ENCODE data around the gene BPIFB1.

GRCh38 chr20:33303595-33303994, 20.6 kb downstream of the BPIFB1 start:
- no peak for TF ChIP-seq CTCF (optimal IDR thresholded peaks at IDR 0.05 in 1 of 3, IDR thresholded peaks at IDR 0.05 in 1 of 3, conservative IDR thresholded peaks at IDR 0.05 in 1 of 3; ENCODE audit: extremely low read depth in 1 of 3, insufficient read depth in 2 of 3, low read length in 3 of 3)
- no peak for TF ChIP-seq EZH2 (IDR thresholded peaks at IDR 0.05; ENCODE audit: low read length)
